Peyer's patch (tissue), 4 donors: ENCODE measurements around the gene IGF2R. TPM values are rescaled to one million over a fixed set of nuclear protein-coding genes. Genes with fewer than 3 reads are reported as not detected.

Source experiments
- DNase-seq, 3 donors: peaks; one replicate each; pipeline ENCODE4 v3.0.0-alpha.2; 2017 to 2019
- H3K27ac ChIP-seq, 4 donors: fragments of 200-600 bp; sonication (generic); one replicate each; pipeline ENCODE4 v1.5.1; 2016 to 2019
- H3K27me3 ChIP-seq, 2 donors: fragments of 200-600 bp; sonication (generic); one replicate each; pipeline ENCODE4 v1.5.1; 2019
- H3K36me3 ChIP-seq, 3 donors: fragments of 200-600 bp; sonication (generic); one replicate each; pipeline ENCODE4 v1.5.1; 2016 to 2019
- H3K4me1 ChIP-seq, 4 donors: fragments of 200-600 bp; sonication (generic); one replicate each; pipeline ENCODE4 v1.5.1; 2016 to 2019
- H3K4me3 ChIP-seq, 4 donors: fragments of 200-600 bp; sonication (generic); 1 replicate in 3 of 4; 2 replicates in 1 of 4; pipeline ENCODE4 v1.5.1; 2016 to 2019; ENCODE audit warnings: mild to moderate bottlenecking in 1 of 4
- H3K9me3 ChIP-seq, 4 donors: fragments of 200-600 bp; sonication (generic); one replicate each; pipeline ENCODE4 v1.5.1; 2016 to 2019; ENCODE audit warnings: mild to moderate bottlenecking in 1 of 4
- CTCF ChIP-seq, 6 experiments: fragments of 450-650 bp in 4 of 6; fragments of 200-600 bp in 2 of 6; sonication (generic) in 1 of 6; IDR thresholded peaks; one replicate each; pipeline ENCODE4 v1.5.1; 2017 to 2019; ENCODE audit warnings: antibody characterized with exemption in 6 of 6, mild to moderate bottlenecking in 3 of 6, moderate library complexity in 1 of 6
- POLR2A ChIP-seq, 2 donors: fragments of 450-650 bp; IDR thresholded peaks; one replicate each; pipeline ENCODE4 v1.5.1; 2017; ENCODE audit warnings: antibody characterized with exemption in 2 of 2, mild to moderate bottlenecking in 2 of 2, moderate library complexity in 2 of 2
- total RNA-seq, 4 donors: library from RNA; depleted of rRNA; stranded (reverse); fragments of >200 nt; gene quantifications; one replicate each; pipeline ENCODE4 v1.1.0, GENCODE V29; 2016

IGF2R gene
- total RNA-seq, 4 donors from 2014 or later = 48.7 to 86.5 (median 82.3) TPM

GRCh38 chr6:159955945-159956361 is 12.9 kb upstream of the IGF2R start:
- no peak for DNase-seq
- no peaks in the 10 kb centered on the region for H3K4me1 ChIP-seq
- no peaks in the 10 kb centered on the region for H3K9me3 ChIP-seq
- H3K36me3 ChIP-seq = no peaks in the 10 kb centered on the region
- no peak overlapping the region for H3K4me3 ChIP-seq
- no peak overlapping the region for H3K27ac ChIP-seq
- H3K27me3 ChIP-seq = no peaks in the 10 kb centered on the region
- TF ChIP-seq POLR2A (IDR thresholded peaks at IDR 0.05) = no peak
- no peak for TF ChIP-seq CTCF (IDR thresholded peaks at IDR 0.05)

- H3K27me3 ChIP-seq = no peaks in the 10 kb centered on the region
- DNase-seq = no peak
- H3K9me3 ChIP-seq = no peaks in the 10 kb centered on the region
- H3K4me1 ChIP-seq = no peaks in the 10 kb centered on the region
- TF ChIP-seq CTCF (IDR thresholded peaks at IDR 0.05) (no peak), POLR2A (IDR thresholded peaks at IDR 0.05) (no peak)
- H3K27ac ChIP-seq = no peak overlapping the region
- H3K4me3 ChIP-seq = no peak overlapping the region
- no peaks in the 10 kb centered on the region for H3K36me3 ChIP-seq
Measured at GRCh38 chr6:159957071-159957673, 11.7 kb upstream of the IGF2R start.

GRCh38 chr6:159959165-159959975 is 9.5 kb upstream of the IGF2R start:
- Histone ChIP-seq H3K27me3 (no peaks in the 10 kb centered on the region), H3K9me3 (no peaks in the 10 kb centered on the region), H3K4me1 (no peaks in the 10 kb centered on the region), H3K4me3 (no peak overlapping the region), H3K36me3 (no peaks in the 10 kb centered on the region), H3K27ac (peak overlapping the region in 2 of 4 donors; percentile 26 to 51)
- DNase-seq = no peak
- TF ChIP-seq CTCF (IDR thresholded peaks at IDR 0.05) (no peak), POLR2A (IDR thresholded peaks at IDR 0.05) (no peak)

- Histone ChIP-seq H3K9me3 (no peaks in the 10 kb centered on the region), H3K27ac (peak overlapping the region in 2 of 4 donors; percentile 26 to 51), H3K36me3 (no peaks in the 10 kb centered on the region), H3K4me3 (no peak overlapping the region), H3K4me1 (no peaks in the 10 kb centered on the region), H3K27me3 (no peaks in the 10 kb centered on the region)
- TF ChIP-seq POLR2A (IDR thresholded peaks at IDR 0.05) (no peak), CTCF (IDR thresholded peaks at IDR 0.05) (no peak)
- no peak for DNase-seq
Measured at GRCh38 chr6:159959976-159960384, 8.9 kb upstream of the IGF2R start.

- Histone ChIP-seq H3K27ac (no peak overlapping the region), H3K4me3 (no peak overlapping the region), H3K9me3 (no peaks in the 10 kb centered on the region), H3K27me3 (no peaks in the 10 kb centered on the region), H3K36me3 (no peaks in the 10 kb centered on the region), H3K4me1 (no peaks in the 10 kb centered on the region)
- no peak for TF ChIP-seq POLR2A (IDR thresholded peaks at IDR 0.05)
- no peak for TF ChIP-seq CTCF (IDR thresholded peaks at IDR 0.05)
- no peak for DNase-seq
Measured at GRCh38 chr6:159960485-159960884, 8.4 kb upstream of the IGF2R start.
